Activated CD4-positive, CD25-positive, alpha-beta regulatory T cell treated with anti-CD3 and anti-CD28 coated beads, Interleukin-2, amount 50 U/mL, for 16 hours (primary cell): ENCODE data around the gene STEAP1B.
"Not testable (repeated sequence)": the region's sequence is repeated elsewhere in the genome, so short reads cannot be mapped to it uniquely, and the experiment has no call there.

ENCODE experiments used
- DNase-seq: peaks from one replicate; pipeline ENCODE4 v3.0.0-alpha.2; 2020; ENCODE audit warnings: low read depth, low spot score

STEAP1B gene

DNA sequence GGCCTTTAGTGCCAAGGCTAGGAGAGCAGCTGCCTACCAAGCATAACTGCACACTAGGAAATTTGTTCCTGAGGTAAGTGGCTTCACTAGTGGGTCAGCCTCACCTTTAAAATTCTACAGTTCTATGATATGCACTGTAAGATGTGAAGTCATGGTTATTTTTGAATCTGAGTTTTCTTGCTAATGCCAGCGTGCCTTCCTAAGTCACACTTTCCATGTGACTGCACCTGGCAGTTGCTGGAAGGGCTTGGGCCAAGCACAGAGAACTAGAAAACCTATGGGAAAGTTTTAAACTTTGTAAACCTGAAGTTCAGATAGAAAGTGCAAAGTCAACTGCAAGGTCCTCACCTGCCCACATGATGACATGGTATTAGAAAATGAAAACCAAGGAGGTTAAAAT is 42.5 kb downstream of the STEAP1B start:
- DNase-seq = no peak

- DNase-seq = no peak
These were observed 45.5 kb downstream of the STEAP1B start for GRCh38 chr7:22454446-22454845.

GRCh38 chr7:22452960-22453558 is 46.9 kb downstream of the STEAP1B start:
- DNase-seq = no peak

DNA sequence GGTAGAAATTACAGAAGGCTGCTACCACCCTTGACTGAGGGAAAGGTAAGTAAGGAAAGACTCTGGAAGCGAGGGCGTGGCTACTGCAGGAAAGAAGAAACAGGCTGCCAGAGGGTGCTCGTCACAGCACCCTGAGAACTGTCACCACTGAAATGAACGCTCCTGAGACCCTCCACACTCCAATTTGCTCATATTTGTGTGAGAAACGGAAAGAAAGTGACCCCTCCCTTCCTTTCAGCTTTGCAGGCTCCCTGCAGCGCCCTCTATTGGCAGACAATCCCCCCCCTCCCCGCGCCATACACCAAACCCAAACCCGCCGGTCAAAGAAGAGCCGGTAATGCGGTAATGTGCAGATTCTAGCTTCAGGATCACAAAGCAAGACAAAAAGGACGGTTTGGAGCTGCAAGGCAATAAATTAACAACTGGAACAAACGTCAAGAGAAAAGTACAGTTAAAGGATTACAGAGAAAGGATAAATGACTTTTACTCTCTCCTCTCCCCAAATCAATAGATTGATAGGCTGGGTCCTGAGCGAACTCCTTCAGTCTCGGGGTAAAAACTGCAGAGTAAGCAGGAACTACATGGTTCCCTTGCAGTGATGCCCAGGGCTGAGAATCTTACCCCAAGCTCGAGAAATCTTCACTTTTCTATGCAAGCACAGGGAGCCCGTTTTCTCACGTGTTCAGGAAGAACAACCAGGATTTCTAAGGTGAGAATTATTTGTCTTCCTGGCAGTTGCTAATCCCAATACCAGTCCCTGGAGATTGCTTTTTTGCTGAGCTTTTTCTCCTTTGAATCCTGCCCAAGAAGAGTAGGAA is 47.6 kb downstream of the STEAP1B start:
- DNase-seq = no peak

GRCh38 chr7:22450013-22450412 is 50.0 kb downstream of the STEAP1B start:
- not testable (repeated sequence) for DNase-seq

GRCh38 chr7:22447762-22448161 is 52.2 kb downstream of the STEAP1B start:
- DNase-seq = no peak

GRCh38 chr7:22447008-22447407 is 53.0 kb downstream of the STEAP1B start:
- no peak for DNase-seq

DNA sequence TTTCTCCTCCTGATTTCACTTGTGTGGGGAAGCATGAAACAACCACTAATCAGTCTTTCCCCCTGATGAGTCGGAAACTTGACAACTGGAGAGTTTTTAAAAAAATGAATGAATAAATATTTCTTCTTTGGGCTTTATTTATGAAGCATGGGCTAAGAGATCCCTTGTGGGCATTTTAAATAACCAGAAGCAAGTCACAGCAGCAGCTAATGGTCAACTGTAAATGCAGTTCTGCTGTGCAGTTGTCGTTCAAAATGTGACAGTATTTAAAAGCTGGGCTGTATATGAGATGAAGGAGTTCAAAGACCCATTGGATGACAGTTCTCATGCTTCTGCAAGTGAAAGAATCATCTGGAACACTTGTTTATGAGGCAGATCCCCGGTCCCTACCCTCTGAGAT is 54.1 kb downstream of the STEAP1B start:
- no peak for DNase-seq

DNA sequence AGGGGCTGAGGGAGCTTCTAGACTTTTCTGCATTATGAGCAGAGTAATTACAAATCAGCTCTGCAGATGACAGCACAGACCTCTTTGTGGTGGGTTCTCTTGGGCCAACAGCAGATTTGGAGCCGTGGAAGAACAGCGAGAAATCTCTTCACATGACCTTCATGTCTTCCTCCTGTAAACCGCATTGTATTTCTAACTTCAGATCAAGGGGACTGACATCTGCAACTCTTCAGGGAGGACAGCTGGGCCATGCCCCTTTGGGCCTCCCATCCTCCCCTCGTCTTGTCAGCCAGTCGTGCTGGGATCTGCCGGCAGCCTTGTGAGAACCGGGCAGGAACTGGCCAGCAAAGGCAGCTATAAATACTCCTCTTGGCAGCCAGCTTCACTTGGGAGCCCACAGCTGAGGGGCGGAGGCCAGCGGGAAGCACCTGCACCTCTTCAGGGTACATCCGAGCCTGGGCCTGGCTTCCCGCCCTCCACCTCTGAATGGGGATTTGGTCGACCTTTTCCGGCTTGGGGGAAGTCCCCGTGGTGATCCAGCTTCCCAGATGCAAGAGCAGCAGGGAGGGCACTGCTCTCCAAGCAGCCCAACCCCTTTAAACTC is 54.7 kb downstream of the STEAP1B start:
- no peak for DNase-seq

GRCh38 chr7:22444181-22444971 is 55.6 kb downstream of the STEAP1B start:
- no peak for DNase-seq

DNA sequence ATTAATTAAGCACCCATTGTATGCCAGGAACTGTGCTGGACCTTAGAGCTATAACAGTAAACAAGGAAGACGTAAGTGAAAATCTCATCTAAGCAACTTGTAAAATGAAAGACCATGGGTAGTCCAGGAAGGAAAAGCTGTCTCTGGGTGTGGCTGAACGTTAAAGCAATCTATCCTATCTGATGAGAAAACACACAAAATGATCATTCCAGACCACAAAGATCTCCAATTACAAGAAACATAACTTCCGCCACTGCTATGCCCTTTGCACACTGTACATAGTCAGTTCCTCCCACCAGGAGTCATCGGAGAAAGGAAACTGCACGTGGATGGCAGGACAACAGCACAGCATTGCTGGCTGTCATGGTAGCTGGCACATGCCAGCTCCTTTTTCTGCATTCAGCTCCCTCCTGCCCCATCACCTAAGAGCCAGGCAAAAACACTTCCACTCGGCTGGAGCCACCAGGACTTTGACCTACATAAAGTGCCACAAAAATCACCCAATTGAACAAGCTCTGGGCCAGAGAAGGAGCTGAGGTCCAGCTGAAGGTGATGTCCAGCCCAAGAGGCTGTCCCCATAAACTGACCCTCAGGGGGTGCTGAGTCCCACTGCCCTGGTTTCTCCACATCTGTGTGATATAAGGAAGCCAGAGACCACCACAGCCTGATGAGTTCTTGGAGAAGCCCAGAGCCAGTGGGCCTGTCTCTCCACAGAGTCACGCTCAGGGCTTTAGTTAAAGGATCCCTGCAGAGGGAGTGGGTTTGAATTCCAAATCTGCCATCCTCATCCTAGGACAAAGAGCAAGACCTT is 56.4 kb downstream of the STEAP1B start:
- DNase-seq = no peak

- no peak for DNase-seq
These were observed 57.1 kb downstream of the STEAP1B start for GRCh38 chr7:22442882-22443369.

GRCh38 chr7:22442187-22442881 is 57.7 kb downstream of the STEAP1B start:
- no peak for DNase-seq

DNA sequence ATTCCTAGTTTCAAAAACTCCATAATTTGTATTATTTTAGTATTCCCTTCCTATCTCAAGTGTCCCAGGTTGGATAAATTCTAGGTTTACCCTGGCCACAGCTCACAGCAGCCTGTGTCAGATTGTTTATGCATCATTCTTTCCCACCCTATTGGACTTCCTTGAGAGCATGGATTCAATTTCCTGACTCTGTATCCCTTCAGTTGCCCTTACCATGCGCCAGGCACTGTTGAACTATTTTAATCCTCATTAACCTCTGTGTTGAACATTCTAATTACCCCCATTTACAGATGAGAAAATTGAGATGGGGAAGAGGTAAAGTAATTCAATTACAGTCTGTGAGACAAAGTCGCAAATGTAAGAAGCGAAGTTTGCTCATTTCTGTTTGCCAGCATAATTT is 58.8 kb downstream of the STEAP1B start:
- DNase-seq = no peak

- no peak for DNase-seq
These were observed 61.0 kb downstream of the STEAP1B start for GRCh38 chr7:22438994-22439393.

DNA sequence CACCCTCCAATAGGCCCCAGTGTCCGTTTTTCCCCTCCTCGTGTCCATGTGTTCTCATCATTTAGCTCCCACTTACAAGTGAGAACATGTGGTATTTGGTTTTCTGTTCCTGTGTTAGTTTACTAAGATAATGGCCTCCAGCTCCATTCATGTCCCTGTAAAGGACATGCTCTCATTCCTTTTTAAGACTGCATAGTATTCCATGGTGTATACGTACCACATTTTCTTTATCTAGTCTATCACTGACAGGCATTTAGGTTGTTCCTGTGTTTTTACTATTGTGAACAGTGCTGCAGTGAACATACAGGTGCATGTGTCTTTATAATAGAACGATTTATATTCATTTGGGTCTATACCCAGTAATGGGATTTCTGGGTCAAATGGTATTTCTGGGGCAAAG is 63.4 kb downstream of the STEAP1B start:
- DNase-seq = not testable (repeated sequence)

GRCh38 chr7:22435720-22436119 is 64.3 kb downstream of the STEAP1B start:
- DNase-seq = no peak

GRCh38 chr7:22435105-22435504 is 64.9 kb downstream of the STEAP1B start:
- no peak for DNase-seq

GRCh38 chr7:22433710-22434460 is 66.1 kb downstream of the STEAP1B start:
- no peak for DNase-seq
